Skeletal muscle tissue (tissue), 4 donors: ENCODE measurements around the gene STAT3. TPM values are rescaled to one million over a fixed set of nuclear protein-coding genes. Genes with fewer than 3 reads are reported as not detected.

Experiments
- H3K27ac ChIP-seq: one replicate; pipeline ENCODE4 v1.7.0; 2013; ENCODE audit warnings: mild to moderate bottlenecking, low read depth, low read length, inconsistent platforms
- H3K27me3 ChIP-seq, 3 donors: one replicate each; pipeline ENCODE4 v1.7.0; 2013; ENCODE audit warnings: low read length in 3 of 3; ENCODE audit not compliant: control insufficient read depth in 3 of 3, insufficient read depth in 3 of 3
- H3K36me3 ChIP-seq, 3 donors: one replicate each; pipeline ENCODE4 v1.7.0; 2013; ENCODE audit warnings: low read length in 3 of 3; ENCODE audit not compliant: control insufficient read depth in 3 of 3, insufficient read depth in 3 of 3
- H3K4me1 ChIP-seq, 3 donors: one replicate each; pipeline ENCODE4 v1.7.0; 2013; ENCODE audit warnings: low read length in 3 of 3, mild to moderate bottlenecking in 3 of 3; ENCODE audit not compliant: control insufficient read depth in 3 of 3, insufficient read depth in 3 of 3
- H3K4me3 ChIP-seq, 3 donors: one replicate each; pipeline ENCODE4 v1.7.0; 2013; ENCODE audit warnings: low read length in 3 of 3
- H3K9ac ChIP-seq, 3 donors: one replicate each; pipeline ENCODE4 v1.7.0; 2013; ENCODE audit warnings: low read length in 3 of 3, mild to moderate bottlenecking in 3 of 3, moderate library complexity in 2 of 3, low read depth in 1 of 3
- H3K9me3 ChIP-seq, 3 donors: one replicate each; pipeline ENCODE4 v1.7.0; 2013; ENCODE audit warnings: low read length in 3 of 3; ENCODE audit not compliant: control insufficient read depth in 3 of 3
- total RNA-seq: library from RNA; depleted of rRNA; stranded (reverse); fragments of >200 nt; gene quantifications from one replicate; pipeline ENCODE4 v1.2.3, GENCODE V29; 2014
- donor health status: Osteomylitis.

Gene STAT3
- total RNA-seq = 44.9 TPM

DNA sequence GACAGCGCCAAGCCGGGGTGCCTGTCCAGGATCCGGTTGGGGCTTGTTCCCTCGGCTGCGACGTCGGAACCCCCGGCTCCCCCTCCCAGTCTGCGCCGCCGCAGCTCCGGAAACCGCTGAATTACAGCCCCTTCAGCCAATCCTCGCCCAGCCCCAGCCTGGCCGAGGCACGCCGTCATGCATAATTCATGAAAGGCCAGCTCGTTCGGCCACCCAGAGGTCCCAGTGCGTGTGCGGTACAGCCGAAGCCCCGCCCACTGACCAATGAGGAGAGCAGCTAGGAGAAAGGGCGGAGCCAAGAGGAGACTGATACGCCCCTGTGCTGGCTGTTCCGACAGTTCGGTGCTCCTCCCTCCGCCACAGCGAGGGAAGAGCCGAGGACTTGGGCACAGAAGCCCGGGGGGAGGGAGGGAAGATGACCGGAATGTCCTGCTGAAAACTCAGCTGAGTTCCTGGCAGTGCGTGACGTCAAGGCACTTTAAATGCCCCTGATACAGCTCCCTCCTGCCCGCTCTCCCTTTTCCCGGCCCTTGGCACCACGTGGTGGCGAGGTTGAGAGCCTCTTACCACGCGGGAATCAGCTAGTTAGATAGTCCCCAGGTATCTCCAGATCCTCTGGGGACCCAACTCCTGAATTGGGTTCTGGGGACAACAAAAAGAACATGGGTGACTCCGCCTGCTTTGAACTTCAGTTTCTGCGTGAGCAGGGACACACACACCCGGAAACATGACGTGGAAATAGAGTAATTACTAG, at the start of gene STAT3:
Gene STAT3 (minus strand): TSS at position 62 of the 754 bp plus-strand sequence. CDS start 39,926 bp downstream, outside the sequence.
- H3K36me3 ChIP-seq = peaks cover 0 to under 1% (median 0%) of the 10 kb centered on the region in 3 donors
- peak within 1 kb of the TSS; percentile 99 for H3K27ac ChIP-seq
- H3K4me1 ChIP-seq = peaks cover 10 to 27% (median 19%) of the 10 kb centered on the region in 3 donors

DNA sequence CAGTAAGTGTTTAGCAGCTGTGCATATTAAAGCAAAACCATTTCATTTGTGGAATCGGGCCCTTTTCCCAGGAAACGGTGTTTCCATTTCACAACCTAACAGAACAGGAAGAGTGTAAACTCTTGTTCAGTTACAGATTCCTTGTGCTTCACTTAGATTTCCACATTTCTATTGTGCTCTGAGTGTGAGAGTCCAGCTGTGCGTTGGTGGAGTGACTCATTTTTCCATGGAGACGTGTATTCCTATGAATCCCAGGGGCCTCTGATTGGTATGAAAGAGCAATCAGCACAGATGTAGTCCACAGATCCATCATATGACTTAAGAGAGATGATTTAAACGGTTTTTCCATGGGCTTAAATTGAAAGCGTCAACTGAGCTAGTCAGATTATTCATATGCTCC, 48.1 kb upstream of the STAT3 start:
- no peaks in the 10 kb centered on the region for H3K27me3 ChIP-seq
- no peak overlapping the region for H3K4me3 ChIP-seq
- H3K36me3 ChIP-seq = no peaks in the 10 kb centered on the region
- H3K9ac ChIP-seq = no peak overlapping the region
- H3K27ac ChIP-seq = peak overlapping the region; percentile 72
- H3K9me3 ChIP-seq = no peaks in the 10 kb centered on the region
- H3K4me1 ChIP-seq = peaks cover 0 to 3% (median 2%) of the 10 kb centered on the region in 3 donors

More for the DNA sequence above, at the start of gene STAT3:
- Histone ChIP-seq H3K9me3 (no peaks in the 10 kb centered on the region), H3K27me3 (no peaks in the 10 kb centered on the region), H3K4me3 (peak within 1 kb of the TSS; percentile 89 to 95 (median 91)), H3K9ac (peak within 1 kb of the TSS; percentile 93 to 99 (median 94))

DNA sequence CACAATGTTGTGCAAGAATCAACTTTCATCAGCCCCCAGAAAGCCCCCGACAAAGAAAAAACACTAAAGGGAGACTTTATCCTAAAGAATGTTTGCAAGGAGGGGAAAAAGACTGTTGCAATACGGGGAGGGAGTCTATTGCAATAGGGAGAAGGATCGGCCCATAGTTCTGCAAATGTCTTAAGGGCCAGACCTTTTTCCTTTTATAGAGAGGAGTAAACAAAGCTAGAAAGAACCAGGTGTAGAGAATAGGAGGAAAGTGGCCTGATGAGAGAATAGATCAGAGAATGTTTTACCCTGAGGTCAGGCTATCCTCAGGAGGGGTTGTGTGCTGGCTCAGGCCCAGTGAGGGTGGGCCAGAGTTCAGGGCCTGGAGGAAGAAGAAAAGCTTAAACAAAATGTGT, 43.5 kb upstream of the STAT3 start:
- H3K9ac ChIP-seq = no peak overlapping the region
- H3K36me3 ChIP-seq = no peaks in the 10 kb centered on the region
- no peak overlapping the region for H3K4me3 ChIP-seq
- H3K27ac ChIP-seq = no peak overlapping the region
- H3K4me1 ChIP-seq = peaks cover 5 to 6% (median 6%) of the 10 kb centered on the region in 3 donors
- H3K27me3 ChIP-seq = no peaks in the 10 kb centered on the region
- no peaks in the 10 kb centered on the region for H3K9me3 ChIP-seq

DNA sequence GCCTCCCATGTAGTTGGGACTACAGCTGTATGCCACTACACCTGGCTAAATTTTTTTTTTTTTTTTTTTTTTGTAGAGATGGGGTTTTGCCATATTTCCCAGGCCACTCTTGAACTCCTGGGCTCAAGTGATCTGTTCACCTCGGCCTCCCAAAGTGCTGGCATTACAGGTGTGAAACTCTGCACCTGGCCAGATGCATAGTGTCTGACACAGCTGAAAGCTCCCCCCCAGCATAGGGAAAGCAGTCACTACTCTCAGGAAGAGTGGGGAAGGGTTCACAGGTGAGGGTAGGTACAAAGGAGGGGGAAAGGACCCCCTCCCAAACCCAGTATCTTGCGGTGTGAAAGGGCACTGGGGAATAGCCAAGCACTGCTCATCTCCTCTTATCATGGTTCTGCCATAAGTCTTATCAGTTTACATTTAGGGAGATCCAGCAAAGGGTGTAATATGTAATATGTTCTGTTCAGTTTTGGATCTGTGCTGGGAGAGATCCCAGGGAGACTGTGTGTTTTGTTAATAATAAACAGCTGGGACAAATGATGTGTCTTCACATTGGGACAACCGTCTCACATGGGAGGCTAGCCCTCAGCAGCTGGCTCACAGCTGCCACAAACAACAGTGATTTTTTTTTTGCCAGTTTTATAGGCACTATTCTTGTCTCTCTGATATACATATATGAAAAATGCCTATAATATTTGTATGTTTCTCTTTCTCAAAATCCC, 41.6 kb upstream of the STAT3 start:
- Histone ChIP-seq H3K9me3 (no peaks in the 10 kb centered on the region), H3K4me3 (no peak overlapping the region), H3K9ac (no peak overlapping the region), H3K4me1 (peaks cover 8 to 12% (median 10%) of the 10 kb centered on the region in 3 donors), H3K27ac (no peak overlapping the region), H3K36me3 (no peaks in the 10 kb centered on the region), H3K27me3 (no peaks in the 10 kb centered on the region)

DNA sequence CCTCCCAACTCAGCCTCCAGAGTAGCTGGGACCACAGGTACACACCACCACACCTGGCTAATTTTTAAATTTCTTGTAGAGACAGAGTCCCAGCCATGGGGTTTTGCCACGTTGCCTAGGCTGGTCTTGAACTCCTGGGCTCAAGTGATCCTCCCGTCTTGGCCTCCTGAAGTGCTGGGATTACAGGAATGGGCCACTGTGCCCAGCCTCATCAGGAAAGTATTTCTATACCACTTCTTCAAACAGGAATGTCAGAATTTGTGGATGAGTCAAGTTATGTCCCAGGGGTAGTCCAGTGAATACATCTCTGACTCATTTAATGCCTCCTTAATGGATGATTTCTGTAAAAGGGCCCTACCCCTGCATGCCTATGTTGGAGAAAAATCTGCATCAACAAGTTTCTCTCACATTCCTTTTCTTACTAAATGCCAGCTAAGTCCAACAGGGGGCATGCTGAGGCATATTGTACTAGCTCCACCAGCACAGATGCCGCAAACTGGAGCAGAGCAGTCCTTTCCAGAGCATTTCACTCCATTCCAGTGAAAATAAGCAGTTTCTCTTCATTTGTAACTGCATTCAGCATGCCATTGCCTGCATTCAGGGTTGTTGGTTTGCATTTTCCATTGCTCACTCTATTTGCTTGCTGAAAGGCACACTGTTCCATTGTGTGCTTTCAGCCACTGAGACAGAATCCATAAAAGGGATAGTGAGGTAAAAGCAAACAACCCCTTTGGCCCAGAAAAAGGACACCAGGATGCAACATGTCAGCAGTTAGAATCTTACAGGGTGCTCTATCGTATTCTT, 40.1 kb upstream of the STAT3 start:
- Histone ChIP-seq H3K27ac (no peak overlapping the region), H3K9me3 (no peaks in the 10 kb centered on the region), H3K27me3 (no peaks in the 10 kb centered on the region), H3K9ac (no peak overlapping the region), H3K4me1 (peaks cover 15 to 20% (median 17%) of the 10 kb centered on the region in 3 donors), H3K4me3 (no peak overlapping the region), H3K36me3 (no peaks in the 10 kb centered on the region)

DNA sequence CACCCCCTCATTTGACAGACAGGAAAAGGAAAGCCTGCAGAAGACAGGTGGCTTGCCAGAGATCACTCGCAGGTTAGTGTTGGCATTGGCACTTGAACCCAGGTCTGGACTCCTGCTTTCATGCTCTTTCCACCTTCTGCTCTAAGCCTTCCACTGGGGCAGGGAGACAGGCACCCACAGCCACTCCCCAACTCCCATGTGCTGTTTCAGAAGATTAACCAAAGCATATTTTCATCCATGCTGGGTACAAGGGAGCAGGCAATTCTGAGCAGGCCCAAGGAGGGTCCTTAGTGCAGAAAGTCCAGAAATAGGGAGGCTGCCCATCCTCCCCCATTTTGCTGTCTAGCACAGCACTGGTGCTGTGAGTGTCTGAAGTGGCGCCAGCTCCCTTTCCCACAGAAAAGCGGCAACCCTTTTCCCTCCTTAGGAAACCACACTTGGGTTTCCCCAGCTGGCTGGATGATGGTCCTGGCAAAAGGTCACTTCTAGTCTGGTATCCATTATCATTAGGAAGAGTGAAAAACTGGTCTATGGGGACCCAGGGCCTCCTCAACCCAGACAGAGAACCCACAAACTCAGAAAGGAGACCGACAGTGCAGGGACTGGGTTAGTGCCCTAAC, 36.9 kb upstream of the STAT3 start:
- Histone ChIP-seq H3K27me3 (no peaks in the 10 kb centered on the region), H3K4me3 (no peak overlapping the region), H3K9me3 (no peaks in the 10 kb centered on the region), H3K27ac (no peak overlapping the region), H3K9ac (no peak overlapping the region), H3K36me3 (peaks cover 0 to 3% (median 0%) of the 10 kb centered on the region in 3 donors), H3K4me1 (peaks cover 29 to 41% (median 33%) of the 10 kb centered on the region in 3 donors)

DNA sequence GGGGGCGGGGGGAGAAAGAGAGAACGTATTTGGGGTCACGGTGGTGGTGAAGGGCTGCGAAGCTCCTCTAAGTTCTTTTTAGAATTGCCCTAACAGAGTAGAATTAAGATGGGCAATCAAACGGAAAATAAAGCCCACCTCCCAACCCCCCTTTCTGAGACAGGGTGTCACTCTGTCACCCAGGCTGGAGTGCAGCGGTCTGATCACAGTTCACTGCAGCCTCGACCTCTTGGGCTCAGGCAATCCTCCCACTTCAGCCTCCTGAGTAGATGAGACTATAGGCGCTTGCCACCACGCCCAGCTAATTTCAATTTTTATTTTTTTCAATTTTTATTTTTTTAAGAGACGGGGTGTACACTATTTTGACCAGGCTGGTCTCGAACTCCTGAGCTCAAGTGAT, 35.5 kb upstream of the STAT3 start:
- Histone ChIP-seq H3K27ac (peak overlapping the region; percentile 96), H3K4me3 (peak overlapping the region; percentile 64 to 97 (median 77)), H3K9ac (peak overlapping the region; percentile 70 to 84 (median 78)), H3K4me1 (peaks cover 39 to 52% (median 39%) of the 10 kb centered on the region in 3 donors), H3K9me3 (no peaks in the 10 kb centered on the region), H3K27me3 (no peaks in the 10 kb centered on the region), H3K36me3 (peaks cover 0 to 3% (median 0%) of the 10 kb centered on the region in 3 donors)

DNA sequence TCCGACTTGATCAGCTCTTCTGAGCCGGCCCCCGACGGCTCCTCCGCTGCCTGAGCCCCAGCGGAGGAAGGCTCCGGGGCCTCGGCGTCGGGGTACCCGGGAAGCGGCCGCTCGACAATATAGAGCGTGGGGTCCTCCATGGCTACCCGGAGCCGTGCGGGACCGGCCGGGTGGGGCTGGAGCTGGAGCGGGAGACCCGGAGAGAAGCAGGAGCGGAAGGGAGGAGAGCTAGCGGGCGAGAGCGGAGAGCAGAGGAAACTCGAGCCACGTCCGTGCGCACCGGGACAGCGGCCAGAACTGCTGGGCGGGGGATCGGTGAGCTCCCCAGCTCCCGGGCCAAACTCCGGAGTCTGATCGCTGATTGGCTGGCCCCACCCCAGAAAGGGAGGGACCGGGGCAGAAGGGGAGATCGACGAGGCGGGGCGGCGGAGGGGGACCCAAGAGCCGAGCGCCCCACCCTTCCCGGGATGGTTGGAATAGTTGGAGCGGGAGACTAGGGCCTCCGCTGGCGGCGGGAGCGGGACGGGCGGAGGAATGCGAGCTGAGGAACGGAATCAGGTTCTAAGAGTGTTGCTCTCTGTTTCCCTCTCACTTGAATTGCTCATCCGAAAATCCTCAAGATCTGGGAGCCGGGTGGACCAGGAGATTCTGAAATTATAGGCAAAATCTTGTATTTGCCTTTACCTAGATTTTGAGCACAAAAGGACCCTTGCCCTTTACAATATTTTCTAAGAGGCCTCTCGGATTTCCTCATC, 34.9 kb upstream of the STAT3 start, which contains the start of gene CAVIN1:
Gene CAVIN1 (minus strand): TSS at position 299 of the 755 bp plus-strand sequence. CDS start 159 bp downstream, at position 140.
- Histone ChIP-seq H3K4me3 (peak within 1 kb of the TSS; percentile 97 to 99 (median 99)), H3K27ac (peak within 1 kb of the TSS; percentile 96), H3K4me1 (peaks cover 37 to 50% (median 38%) of the 10 kb centered on the region in 3 donors), H3K9me3 (no peaks in the 10 kb centered on the region), H3K27me3 (no peaks in the 10 kb centered on the region), H3K36me3 (peaks cover 0 to 3% (median 0%) of the 10 kb centered on the region in 3 donors), H3K9ac (peak within 1 kb of the TSS; percentile 84 to 100 (median 99))
